ENCODE results near the gene SCLY. TPM values are rescaled to one million over a fixed set of nuclear protein-coding genes. Genes with fewer than 3 reads are reported as not detected.
"Not testable (repeated sequence)": the region's sequence is repeated elsewhere in the genome, so short reads cannot be mapped to it uniquely, and the experiment has no call there.

SCLY gene
- total RNA-seq, 1 donor from 2014 or later: 11.5 TPM

DNA sequence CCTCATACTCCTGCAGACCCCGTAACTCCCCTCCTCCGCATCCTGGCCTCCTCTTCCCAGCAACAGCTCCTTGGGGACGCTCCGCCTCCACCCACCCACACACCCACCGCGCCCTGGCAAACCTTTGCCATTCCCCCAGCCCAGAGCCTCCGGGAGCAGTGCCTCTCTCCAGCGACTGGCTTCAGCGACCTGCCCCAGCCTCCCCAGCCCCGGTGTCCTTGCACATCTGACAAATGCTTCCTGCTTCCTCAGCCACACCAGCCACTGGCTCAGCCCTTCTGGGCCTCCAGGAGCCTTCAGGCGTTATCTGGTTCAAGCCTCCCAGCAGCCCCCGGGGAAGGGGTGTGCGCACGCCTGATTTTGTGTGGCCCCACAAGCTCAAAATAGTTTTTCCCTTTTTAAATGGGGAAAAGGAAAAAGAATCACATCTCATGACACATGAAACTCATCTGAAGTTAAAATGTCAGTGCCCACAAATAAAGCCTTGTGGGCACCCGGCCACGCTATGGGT is 53.6 kb downstream of the SCLY start:
- TF ChIP-seq, protein P1, sequence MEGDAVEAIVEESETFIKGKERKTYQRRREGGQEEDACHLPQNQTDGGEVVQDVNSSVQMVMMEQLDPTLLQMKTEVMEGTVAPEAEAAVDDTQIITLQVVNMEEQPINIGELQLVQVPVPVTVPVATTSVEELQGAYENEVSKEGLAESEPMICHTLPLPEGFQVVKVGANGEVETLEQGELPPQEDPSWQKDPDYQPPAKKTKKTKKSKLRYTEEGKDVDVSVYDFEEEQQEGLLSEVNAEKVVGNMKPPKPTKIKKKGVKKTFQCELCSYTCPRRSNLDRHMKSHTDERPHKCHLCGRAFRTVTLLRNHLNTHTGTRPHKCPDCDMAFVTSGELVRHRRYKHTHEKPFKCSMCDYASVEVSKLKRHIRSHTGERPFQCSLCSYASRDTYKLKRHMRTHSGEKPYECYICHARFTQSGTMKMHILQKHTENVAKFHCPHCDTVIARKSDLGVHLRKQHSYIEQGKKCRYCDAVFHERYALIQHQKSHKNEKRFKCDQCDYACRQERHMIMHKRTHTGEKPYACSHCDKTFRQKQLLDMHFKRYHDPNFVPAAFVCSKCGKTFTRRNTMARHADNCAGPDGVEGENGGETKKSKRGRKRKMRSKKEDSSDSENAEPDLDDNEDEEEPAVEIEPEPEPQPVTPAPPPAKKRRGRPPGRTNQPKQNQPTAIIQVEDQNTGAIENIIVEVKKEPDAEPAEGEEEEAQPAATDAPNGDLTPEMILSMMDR (conservative IDR thresholded peaks at IDR 0.05; ENCODE audit: low read depth, low read length): no peak
- no peak overlapping the region for H3K4me3 ChIP-seq (ENCODE audit: low read depth, low read length)
- DNase-seq (ENCODE audit: low read depth): no peak

DNA sequence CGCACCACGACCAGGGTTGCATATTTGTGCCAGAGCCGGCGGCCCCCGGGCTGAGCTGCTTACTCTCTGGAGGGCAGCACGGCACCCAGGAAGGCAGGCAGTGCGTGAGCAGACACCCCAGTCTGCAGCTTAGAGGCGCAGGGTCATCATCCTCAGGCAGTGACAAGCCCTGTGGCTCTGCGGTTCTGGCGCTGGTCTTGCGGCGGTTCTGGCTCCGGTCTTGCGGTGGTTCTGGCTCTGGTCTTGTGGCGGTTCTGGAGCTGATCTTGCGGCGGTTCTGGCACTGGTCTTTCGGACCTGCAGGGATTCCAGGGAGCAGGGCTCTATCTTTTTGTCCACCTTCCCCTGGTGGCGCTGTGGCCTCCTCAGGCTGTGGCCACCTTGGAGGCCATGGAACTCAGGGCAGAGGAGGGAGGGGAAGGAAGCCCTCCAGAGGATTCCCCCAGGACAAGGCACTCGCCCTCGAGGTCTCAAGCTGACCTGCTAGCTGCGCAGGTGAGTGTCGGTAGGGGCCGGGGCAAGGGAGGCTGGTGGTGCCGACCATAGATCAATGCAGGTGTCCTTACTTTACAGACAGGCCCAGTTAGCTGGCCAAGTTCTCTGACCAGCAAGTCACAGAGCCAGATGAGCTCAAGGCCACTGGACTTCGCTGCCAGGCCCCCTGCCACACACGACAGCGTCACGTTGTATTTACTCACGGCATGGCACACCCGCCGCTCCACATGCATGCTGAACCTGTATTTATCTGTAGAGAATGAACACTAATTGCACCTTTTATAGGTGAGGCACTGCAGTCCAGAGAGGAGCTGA is 54.3 kb downstream of the SCLY start:
- no peak overlapping the region for H3K4me3 ChIP-seq (ENCODE audit: low read depth, low read length)
- DNase-seq (ENCODE audit: low read depth): no peak
- TF ChIP-seq, protein P1 (conservative IDR thresholded peaks at IDR 0.05; ENCODE audit: low read depth, low read length): no peak

DNA sequence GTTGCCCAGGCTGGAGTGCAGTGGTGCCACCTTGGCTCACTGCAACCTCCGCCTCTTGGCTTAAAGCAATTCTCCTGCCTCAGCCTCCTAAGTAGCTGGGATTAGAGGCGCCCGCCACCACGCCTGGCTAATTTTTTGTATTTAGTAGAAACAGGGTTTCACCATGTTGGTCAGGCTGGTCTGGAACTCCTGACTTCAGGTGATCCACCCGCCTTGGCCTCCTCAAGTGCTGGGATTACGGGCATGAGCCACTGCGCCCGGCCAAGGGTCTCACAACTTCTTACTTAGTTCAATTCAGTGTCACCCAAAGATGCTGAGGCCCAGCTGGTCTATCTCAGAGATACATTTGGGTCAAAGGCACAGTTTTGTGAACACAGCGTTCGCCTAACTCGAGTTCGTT is 54.9 kb downstream of the SCLY start:
- not testable (repeated sequence) for H3K4me3 ChIP-seq (ENCODE audit: low read depth, low read length); DNase-seq (ENCODE audit: low read depth)

DNA sequence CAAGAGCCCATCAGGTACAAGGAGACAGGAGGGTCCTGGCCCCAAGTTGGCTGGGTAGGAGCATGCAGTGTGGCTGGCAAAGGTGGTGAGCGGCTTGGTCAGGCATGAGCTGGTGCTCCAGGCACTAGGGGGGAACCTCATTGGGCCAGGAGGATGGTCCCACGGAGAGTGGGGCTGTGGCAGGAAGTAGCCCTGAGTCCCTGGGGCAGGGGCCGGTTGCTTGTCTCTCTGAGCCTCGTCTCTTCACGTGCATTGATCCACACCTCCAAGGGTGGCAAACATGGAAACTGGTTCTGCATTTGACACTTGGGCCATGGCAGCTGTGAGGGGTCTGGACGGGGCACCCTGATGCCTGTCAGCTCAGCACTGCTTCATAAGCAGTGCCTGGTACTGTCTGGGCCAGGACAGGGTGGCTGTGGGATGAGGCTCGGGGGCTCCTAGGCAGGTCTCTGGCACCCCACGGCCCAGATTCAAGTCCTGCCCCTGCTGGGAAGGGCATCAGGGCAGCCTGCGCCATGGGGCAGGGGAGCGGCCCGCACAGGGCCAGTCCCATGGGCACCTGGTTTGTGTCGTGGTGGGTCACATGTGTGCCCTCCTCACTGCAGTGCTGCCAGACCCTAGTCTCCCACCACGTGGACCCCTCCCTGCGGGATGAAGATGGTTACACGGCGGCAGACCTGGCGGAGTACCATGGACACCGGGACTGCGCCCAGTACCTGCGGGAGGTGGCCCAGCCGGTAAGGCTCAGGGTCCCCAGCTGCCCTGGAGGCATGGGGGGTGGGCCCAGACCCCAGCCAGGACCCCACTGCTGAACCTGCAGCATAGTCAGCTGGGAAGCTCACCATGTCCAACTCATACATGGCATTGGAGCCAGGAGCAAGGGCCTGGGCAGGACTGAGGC is 55.7 kb downstream of the SCLY start:
- no peak overlapping the region for H3K4me3 ChIP-seq (ENCODE audit: low read depth, low read length)
- TF ChIP-seq, protein P1 (conservative IDR thresholded peaks at IDR 0.05; ENCODE audit: low read depth, low read length): no peak
- no peak for DNase-seq (ENCODE audit: low read depth)

DNA sequence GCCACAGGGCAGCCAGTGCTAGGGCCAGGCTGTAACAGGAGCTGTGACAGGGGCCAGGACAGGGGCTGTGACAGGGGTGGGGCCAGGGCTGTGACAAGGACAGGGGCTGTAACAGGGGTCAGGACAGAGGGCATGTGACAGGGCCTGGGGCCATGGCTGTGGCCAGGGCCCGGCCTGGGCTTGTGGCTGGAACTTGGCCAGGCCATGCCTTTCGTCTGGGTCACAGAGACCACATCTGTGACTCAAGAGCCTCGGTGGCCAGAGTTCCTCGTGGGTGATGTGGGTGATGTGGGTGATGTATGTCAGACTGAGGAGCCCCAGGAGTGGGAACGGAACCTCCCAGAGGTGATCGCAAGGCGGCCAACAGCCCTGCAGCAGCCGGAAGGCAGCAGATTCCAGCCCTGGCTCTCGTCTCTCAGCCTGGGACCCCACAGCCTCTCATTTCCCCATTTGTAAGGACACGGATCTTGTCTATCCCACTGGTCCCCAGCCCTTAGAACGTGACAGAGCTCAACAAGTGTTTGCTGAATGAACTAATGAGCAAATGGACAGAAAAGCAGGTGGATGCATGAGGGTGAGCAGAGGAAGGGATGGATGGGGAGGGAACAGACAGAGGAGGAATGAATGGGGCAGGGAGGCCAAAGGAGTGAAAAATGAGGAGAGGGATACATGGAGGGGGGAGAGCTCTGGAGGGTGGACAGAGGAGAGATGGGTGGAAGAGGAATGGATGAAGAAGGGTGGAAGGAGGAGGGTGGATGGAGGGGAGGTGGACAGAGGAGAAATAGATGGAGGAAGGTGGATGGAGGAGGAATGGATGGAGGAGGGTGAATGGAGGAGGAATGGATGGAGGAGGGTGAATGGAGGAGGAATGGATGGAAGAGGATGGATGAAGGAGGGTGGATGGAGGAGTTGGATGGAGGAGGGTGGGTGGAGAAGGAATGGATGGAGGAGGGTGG is 56.7 kb downstream of the SCLY start:
- TF ChIP-seq, protein P1 (conservative IDR thresholded peaks at IDR 0.05; ENCODE audit: low read depth, low read length): no peak
- no peak for DNase-seq (ENCODE audit: low read depth)
- no peak overlapping the region for H3K4me3 ChIP-seq (ENCODE audit: low read depth, low read length)

DNA sequence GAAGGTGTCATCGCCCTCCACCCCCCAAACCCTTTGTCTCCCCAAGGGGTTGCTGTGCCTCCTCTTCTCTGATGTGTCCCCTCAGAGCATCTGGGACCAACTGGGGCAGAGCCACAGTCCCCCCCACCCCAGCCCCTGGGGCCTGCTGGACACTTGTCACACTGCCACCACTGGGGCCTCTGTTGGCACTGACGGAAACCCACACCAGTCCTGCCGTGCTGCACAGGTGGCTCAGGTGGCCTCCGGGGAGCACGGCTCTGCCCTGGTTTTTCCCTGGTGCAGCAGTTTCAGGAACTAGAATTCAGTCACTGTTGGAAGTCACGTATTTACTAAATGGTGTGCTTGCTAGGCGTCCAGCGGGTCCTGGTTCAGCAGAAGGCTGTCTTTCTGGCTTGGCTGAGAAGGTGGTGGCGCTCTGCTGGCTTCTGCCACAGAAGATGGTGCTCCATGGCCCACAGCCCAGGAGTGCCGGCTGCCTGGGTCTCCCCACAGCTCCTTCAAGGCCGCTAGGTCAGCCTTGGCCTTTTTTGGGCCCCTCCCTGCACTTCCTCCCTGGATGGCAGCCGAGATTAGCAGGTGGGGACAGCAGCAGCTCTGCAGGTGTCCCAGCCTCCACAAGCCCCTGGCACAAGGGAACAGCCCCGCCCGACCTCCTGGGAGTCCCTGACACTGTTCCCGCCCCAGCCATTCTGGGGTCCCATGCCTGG is 59.1 kb downstream of the SCLY start:
- no peak for DNase-seq (ENCODE audit: low read depth)
- TF ChIP-seq, protein P1 (conservative IDR thresholded peaks at IDR 0.05; ENCODE audit: low read depth, low read length): no peak

More for the DNA sequence above, 59.1 kb downstream of the SCLY start:
- H3K4me3 ChIP-seq (ENCODE audit: low read depth, low read length): no peak overlapping the region
